Right lobe of liver (tissue), 4 donors: ENCODE results near the gene STX4.

Experiments used
- POLR2A ChIP-seq: fragments of 450-650 bp; IDR thresholded peaks from one replicate; pipeline ENCODE4 v1.6.1; 2017; ENCODE audit warnings: antibody characterized with exemption, mild to moderate bottlenecking
- TF ChIP-seq, protein P1 (sequence below), 4 donors: fragments of 200-600 bp in 3 of 4; fragments of 450-650 bp in 1 of 4; IDR thresholded peaks; one replicate each; pipeline versions ENCODE4 v1.5.1 to v1.8.0; 2016 to 2022; ENCODE audit warnings: antibody characterized with exemption in 4 of 4, mild to moderate bottlenecking in 2 of 4
- donor health status: DM: no; HTN: no; CAD: no.
- donor health status: DM: no; HTN: no; CAD: no.
- donor health status: DM: no; HTN: yes; CAD: no.

DNA sequence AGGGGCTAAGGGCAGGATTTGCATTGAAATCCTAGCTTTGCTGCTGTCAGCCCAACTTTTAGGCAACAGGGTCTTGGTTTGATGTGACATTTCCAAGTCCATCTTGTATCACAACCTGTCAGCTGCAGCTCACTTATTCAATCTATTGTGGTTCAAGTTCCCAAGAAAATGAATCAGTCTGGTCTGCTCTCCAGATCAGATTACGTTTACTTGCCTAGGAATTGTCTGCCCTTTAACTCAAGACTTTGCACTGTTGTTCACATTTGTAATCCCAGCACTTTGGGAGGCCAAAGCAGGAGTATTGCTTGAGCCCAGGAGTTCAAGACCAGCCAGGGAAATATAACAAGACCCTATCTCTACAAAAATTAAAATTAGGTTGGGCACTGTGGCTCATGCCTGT, 10.0 kb downstream of the STX4 start:
- TF ChIP-seq, protein P1, sequence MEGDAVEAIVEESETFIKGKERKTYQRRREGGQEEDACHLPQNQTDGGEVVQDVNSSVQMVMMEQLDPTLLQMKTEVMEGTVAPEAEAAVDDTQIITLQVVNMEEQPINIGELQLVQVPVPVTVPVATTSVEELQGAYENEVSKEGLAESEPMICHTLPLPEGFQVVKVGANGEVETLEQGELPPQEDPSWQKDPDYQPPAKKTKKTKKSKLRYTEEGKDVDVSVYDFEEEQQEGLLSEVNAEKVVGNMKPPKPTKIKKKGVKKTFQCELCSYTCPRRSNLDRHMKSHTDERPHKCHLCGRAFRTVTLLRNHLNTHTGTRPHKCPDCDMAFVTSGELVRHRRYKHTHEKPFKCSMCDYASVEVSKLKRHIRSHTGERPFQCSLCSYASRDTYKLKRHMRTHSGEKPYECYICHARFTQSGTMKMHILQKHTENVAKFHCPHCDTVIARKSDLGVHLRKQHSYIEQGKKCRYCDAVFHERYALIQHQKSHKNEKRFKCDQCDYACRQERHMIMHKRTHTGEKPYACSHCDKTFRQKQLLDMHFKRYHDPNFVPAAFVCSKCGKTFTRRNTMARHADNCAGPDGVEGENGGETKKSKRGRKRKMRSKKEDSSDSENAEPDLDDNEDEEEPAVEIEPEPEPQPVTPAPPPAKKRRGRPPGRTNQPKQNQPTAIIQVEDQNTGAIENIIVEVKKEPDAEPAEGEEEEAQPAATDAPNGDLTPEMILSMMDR (IDR thresholded peaks at IDR 0.05): no peak
- no peak for TF ChIP-seq POLR2A
